ENCODE data around the gene FANCC.
A peak's percentile ranks its signal among the peaks of the same experiment; 100 is the strongest.
"Not testable (repeated sequence)": the region's sequence is repeated elsewhere in the genome, so short reads cannot be mapped to it uniquely, and the experiment has no call there.

Gene FANCC

DNA sequence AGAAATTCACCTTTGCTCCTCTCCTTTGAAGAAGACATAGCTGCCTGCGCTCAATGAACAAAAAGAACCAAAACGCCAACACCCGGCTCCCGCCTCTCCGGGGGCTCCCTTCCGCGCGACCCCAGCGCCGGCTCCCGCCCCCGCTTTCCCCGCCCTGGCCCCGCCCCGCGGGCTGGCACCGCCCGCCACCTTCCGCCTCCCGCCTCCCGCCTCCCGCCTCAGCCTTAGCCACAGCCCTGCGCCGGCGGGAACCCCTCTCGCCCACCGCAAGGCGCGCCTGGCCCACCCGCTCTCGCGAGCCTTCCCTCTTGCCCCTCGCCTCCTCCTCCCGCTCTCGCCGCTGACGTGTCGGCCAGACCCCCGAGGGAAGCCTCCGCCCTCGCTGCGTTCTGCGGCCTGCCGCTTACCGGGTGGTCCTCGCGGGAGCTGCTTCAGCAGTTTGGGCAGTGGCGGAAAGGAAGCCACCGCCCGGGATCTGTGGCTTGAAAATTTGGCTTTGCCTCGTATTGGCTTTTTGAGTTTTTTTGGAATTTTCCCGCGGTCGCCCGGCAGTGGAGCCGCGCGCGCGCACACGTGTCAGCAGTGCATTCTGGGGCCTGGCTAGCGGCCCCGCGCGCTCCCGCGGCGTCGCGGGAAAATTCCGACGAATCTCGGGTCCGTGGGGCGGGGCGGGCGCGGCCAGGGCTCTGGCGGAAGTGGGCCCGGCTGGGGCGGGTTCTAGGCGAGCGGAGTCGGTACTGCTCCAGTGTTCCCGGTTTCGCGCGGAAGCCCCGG, at the start of gene FANCC:
FANCC (minus strand) TSS at position 591 of the 774 bp plus-strand sequence. CDS start 68,418 bp downstream, outside the sequence.
- peak; percentile 89 for DNase-seq

DNA sequence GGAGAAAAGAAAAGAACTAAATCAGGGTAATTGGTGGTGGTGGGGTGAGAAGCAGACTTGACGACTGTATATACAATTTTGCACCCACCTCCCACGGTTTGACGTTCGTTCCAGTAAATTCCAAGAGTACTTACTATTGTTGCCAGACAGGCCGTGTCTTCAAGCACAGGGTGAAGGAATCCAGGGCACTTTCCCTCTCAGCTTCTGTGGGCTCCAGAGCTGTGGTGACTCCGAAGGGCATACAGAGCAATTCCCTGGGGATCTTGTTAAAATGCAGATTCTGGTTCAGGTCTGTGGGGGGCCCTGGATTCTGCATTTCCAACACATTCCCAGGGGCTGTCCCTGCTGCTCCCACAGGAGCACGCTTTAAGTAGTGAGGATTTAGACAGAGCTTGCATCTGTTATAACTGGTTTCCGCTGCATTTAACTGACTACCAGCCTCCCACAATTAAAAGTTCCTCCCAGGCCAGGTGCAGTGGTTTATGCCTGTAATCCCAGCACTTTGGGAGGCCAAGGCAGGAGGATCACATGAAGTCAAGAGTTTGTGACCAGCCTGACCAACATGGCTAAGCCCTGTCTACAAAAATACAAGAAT, 49.3 kb upstream of the FANCC start:
- no peak for DNase-seq

DNA sequence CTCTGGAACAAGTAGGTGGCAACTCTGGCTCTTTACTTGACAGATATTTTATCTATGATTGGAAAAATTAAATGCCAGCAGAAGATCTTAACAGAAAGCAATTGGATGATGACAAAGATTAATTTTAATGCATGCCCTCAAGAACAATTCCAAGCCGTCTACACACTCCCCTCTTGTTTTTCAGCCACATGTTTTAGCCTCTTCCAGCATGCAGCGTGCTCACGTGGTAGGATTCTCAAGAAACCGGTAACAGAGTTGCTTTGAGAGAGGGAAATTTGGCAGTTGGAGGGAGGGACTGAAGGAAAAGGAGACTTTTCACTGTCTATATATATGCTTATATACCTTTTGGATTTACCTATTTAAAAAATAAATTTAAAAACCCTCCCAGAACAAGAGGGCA, 48.3 kb upstream of the FANCC start:
- DNase-seq, result no peak

DNA sequence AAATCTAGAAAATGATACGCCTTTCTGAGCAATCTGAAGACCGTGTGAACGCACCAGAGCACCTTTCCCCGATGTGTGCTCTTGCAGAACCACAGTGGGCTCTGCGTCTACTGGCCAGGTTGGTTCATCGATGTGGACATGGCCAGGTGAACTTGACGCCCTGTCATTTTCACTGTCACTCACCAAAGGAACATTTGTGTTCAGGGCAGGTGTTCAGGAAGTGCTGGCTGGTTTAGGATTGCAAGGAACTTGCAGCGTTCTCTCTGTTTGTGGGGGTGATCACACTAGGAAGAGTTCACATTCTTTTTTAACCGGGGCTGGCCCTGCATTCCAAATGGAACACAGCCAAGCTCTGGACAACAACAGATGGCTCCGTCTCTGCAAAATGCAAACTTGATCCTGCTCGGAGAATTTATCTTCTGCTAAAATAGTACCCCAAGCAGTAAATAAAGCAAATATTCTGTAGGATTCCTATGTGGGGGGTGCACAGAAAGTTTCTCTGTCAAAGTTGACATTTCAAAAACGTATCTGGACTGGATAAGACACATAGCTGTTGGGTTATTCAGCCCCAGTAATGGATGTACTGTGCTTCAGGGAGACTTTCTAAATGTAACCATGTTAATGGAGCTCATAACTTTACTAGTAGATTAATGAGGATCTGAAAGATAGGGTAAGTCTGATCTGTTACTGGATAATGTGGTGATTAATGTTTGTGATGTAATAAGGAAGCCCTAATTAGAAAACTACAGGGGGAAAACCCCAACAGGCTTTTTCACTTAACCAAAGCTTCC, 45.7 kb upstream of the FANCC start:
- DNase-seq, result no peak

GRCh38 chr9:95360866-95361265, 43.4 kb upstream of the FANCC start:
- DNase-seq, result no peak

DNA sequence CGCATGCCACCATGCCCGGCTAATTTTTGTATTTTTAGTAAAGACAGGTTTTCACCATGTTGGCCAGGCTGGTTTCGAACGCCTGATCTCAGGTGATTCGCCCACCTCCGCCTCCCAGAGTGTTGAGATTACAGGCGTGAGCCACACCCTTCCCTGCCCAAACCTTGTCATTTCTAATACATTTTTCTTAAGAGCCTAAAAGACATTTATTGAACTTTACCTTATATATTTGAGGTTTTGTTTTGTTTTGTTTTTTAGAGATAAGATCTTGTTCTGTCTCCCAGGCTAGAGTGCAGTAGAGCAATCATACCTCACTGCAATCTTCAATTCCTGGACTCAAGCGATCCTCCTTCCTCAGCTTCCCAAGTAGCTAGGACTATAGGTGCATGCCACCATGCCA, 39.8 kb upstream of the FANCC start:
- no peak for DNase-seq

GRCh38 chr9:95355500-95355899, 38.0 kb upstream of the FANCC start:
- DNase-seq, result no peak

GRCh38 chr9:95351051-95351450, 33.5 kb upstream of the FANCC start:
- DNase-seq, result no peak

GRCh38 chr9:95350266-95350665, 32.8 kb upstream of the FANCC start:
- DNase-seq, result no peak

- DNase-seq, result no peak
Observed at GRCh38 chr9:95349091-95350038, 31.9 kb upstream of the FANCC start.

DNA sequence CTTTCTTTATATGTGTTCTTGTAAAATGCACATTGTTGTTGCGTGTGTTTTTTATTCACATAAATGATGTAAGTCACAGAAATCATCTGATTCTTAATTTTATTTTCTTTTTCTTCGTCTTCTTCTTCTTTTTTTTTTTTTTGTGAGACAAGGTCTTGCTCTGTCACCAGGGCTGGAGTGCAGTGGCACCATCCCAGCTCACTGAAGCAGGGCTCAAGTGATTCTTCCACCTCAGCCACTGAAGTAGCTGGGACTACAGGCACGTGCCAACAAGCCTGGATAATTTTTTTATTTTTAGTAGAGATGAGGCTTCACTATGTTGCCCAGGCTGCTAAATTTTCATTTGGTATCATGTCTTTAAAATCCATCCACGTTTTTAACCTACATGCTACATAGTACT, 28.5 kb upstream of the FANCC start:
- DNase-seq, result no peak

- DNase-seq, result no peak
Observed at GRCh38 chr9:95344735-95345325, 27.3 kb upstream of the FANCC start.

GRCh38 chr9:95343725-95344287, 26.3 kb upstream of the FANCC start:
- DNase-seq, result no peak

- no peak for DNase-seq
Observed at GRCh38 chr9:95342571-95342970, 25.1 kb upstream of the FANCC start.

- DNase-seq, result no peak
Observed at GRCh38 chr9:95341293-95341962, 23.9 kb upstream of the FANCC start.

- no peak for DNase-seq
Observed at GRCh38 chr9:95338243-95338642, 20.7 kb upstream of the FANCC start.

- DNase-seq, result peak; percentile 35
Observed at GRCh38 chr9:95336281-95336680, 18.8 kb upstream of the FANCC start.

DNA sequence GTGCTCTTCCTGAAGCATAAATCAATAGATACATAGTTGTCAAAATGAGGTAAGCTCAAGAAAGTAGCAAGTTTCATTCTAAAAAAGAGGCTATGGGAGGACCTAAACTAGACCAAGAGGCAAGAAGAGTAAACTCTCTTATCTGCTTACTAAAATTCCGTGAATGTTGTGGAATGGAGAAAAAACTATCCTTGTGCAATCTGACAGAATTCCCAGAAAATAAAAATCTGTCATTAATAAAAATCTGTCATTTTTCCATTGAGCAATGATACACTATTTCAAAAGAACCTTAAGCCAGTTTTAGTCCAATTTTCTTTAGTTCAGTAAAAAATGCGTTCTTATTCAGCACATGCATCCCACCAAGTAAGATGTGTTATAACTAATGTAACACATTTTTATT, 15.9 kb upstream of the FANCC start:
- no peak for DNase-seq

DNA sequence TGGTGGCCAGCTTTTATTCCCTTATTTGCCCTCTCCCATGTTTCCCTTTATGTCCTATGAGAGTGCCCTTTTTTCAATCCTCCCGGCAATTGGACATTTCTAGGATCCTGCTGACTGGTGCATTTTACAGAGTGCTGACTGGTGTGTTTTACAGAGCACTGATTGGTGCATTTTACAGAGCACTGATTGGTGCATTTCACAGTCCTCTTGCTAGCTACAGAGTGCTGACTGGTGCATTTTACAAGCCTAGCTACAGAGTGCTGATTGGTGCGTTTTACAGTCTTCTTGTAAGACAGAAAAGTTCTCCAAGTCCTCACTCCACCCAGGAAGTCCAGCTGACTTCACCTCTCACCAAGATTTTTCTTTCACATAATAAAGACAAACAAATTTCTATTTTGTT, 15.4 kb upstream of the FANCC start:
- no peak for DNase-seq

GRCh38 chr9:95330720-95331404, 13.4 kb upstream of the FANCC start:
- DNase-seq, result no peak

DNA sequence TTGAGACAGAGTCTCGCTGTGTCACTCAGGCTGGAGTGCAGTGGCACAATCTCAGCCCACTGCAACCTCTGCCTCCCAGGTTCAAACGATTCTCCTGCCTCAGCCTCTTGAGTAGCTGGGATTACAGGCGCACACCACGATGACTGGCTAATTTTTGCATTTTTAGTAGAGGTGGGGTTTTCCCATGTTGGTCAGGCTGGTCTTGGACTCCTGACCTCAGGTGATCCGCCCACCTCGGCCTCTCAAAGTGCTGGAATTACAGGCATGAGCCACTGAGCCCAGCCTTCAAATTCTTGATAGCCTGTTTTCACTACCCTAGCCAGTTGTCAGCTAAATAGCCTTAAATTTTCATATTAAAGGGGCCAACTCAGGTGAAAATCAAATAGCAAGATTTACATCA, 11.6 kb upstream of the FANCC start:
- not testable (repeated sequence) for DNase-seq

Data from CD4-positive, alpha-beta T cell treated with Interleukin-6 for 4 hours (primary cell).